IMR-90 (cell line): Measurements from ENCODE around the gene SLC25A22. TPM values are rescaled to one million over a fixed set of nuclear protein-coding genes. Genes with fewer than 3 reads are reported as not detected.

ENCODE experiments used
- ATAC-seq: fragments of 200-7000 bp; cut with Tn5 transposase; 2 replicates; pipeline ENCODE4 v1.9.1; 2020; ENCODE audit warnings: low read depth, mild to moderate bottlenecking, moderate library complexity
- BruUV-seq: library from RNA; stranded (reverse); fragments of 400-500 nt; replicated peaks from 2 replicates; lab custom pipeline; 2021; lab: Mats Ljungman, UMichigan
- CTCF ChIA-PET: fragments of 300-600 bp; formaldehyde crosslinking; extraction: SDS; loops from one replicate; lab custom pipeline; 2021; ENCODE audit warnings: antibody characterized with exemption; lab: Yijun Ruan, JAX
- POLR2A ChIA-PET: fragments of 300-600 bp; sonication (Branson Sonifier 250); formaldehyde crosslinking; loops from one replicate; lab custom pipeline; 2022; ENCODE audit warnings: antibody characterized with exemption; ENCODE audit not compliant: unreplicated experiment; lab: Charles Lee
- DNase-seq: peaks from one replicate; pipeline ENCODE4 v3.0.0; 2013
- H2AFZ ChIP-seq: replicated peaks from 2 replicates; pipeline ENCODE3; 2013; ENCODE audit warnings: low read length, mild to moderate bottlenecking; ENCODE audit not compliant: poor library complexity
- H2AK5ac ChIP-seq: 2 replicates; pipeline ENCODE4 v1.6.1; 2013; ENCODE audit warnings: low read depth, low read length, inconsistent platforms
- H2AK9ac ChIP-seq: replicated peaks from 2 replicates; pipeline ENCODE3; 2013; ENCODE audit warnings: mild to moderate bottlenecking, low read depth, low read length, moderate library complexity; ENCODE audit not compliant: poor library complexity
- H2BK120ac ChIP-seq: 2 replicates; pipeline ENCODE4 v1.6.1; 2013; ENCODE audit warnings: low read depth, low read length, inconsistent platforms
- H2BK15ac ChIP-seq: 3 replicates; pipeline ENCODE4 v1.6.1; 2013; ENCODE audit warnings: low read depth, low read length, inconsistent platforms
- H2BK20ac ChIP-seq: 2 replicates; pipeline ENCODE4 v1.6.1; 2013; ENCODE audit warnings: low read depth, mild to moderate bottlenecking, inconsistent platforms, low read length, moderate library complexity
- H2BK5ac ChIP-seq: 2 replicates; pipeline ENCODE4 v1.6.1; 2013; ENCODE audit warnings: mild to moderate bottlenecking, low read depth, low read length, inconsistent platforms; ENCODE audit not compliant: poor library complexity, severe bottlenecking
- H3K14ac ChIP-seq: replicated peaks from 2 replicates; pipeline ENCODE4 v1.6.1; 2013; ENCODE audit warnings: low read depth, low read length, inconsistent platforms
- H3K18ac ChIP-seq: 2 replicates; pipeline ENCODE4 v1.6.1; 2013; ENCODE audit warnings: low read depth, low read length, control low read depth
- H3K23ac ChIP-seq: 2 replicates; pipeline ENCODE4 v1.6.1; 2013; ENCODE audit warnings: low read depth, low read length, inconsistent platforms
- H3K27ac ChIP-seq: 2 replicates; pipeline ENCODE4 v1.5.1; 2013; ENCODE audit warnings: mild to moderate bottlenecking, control low read depth, low read length; ENCODE audit not compliant: insufficient read depth
- H3K27me3 ChIP-seq: 2 replicates; pipeline ENCODE4 v1.6.1; 2013; ENCODE audit warnings: low read length; ENCODE audit not compliant: control insufficient read depth, insufficient read depth
- H3K36me3 ChIP-seq: 2 replicates; pipeline ENCODE4 v1.6.1; 2013; ENCODE audit warnings: low read length, mixed read lengths; ENCODE audit not compliant: control insufficient read depth, insufficient read depth
- H3K4ac ChIP-seq: 2 replicates; pipeline ENCODE4 v1.6.1; 2013; ENCODE audit warnings: low read depth, low read length, inconsistent platforms
- H3K4me1 ChIP-seq: 2 replicates; pipeline ENCODE4 v1.6.1; 2013; ENCODE audit warnings: low read length, mixed read lengths; ENCODE audit not compliant: control insufficient read depth, insufficient read depth
- H3K4me2 ChIP-seq: 2 replicates; pipeline ENCODE4 v1.6.1; 2013; ENCODE audit warnings: low read depth, mild to moderate bottlenecking, control low read depth, low read length, moderate library complexity
- H3K4me3 ChIP-seq: 2 replicates; pipeline ENCODE4 v1.5.1; 2013; ENCODE audit warnings: low read depth, mild to moderate bottlenecking, control low read depth, low read length, moderate library complexity; ENCODE audit not compliant: insufficient read depth
- H3K56ac ChIP-seq: 2 replicates; pipeline ENCODE4 v1.6.1; 2013; ENCODE audit warnings: low read length, inconsistent platforms; ENCODE audit not compliant: insufficient read depth; ENCODE audit errors: extremely low read depth
- H3K79me1 ChIP-seq, 2 experiments: 2 replicates each; pipeline ENCODE4 v1.6.1; 2013; ENCODE audit warnings: low read length in 2 of 2, inconsistent platforms in 1 of 2, low read depth in 1 of 2
- H3K9ac ChIP-seq: 2 replicates; pipeline ENCODE4 v1.6.1; 2013; ENCODE audit warnings: low read depth, low read length, control low read depth
- H3K9me1 ChIP-seq: 2 replicates; pipeline ENCODE4 v1.6.1; 2013; ENCODE audit warnings: low read length, inconsistent platforms; ENCODE audit not compliant: insufficient read depth
- H3K9me3 ChIP-seq: 2 replicates; pipeline ENCODE4 v1.6.1; 2013; ENCODE audit warnings: low read length; ENCODE audit not compliant: control insufficient read depth, insufficient read depth
- H4K20me1 ChIP-seq: 2 replicates; pipeline ENCODE4 v1.6.1; 2013; ENCODE audit warnings: low read length, inconsistent platforms; ENCODE audit not compliant: insufficient read depth
- H4K5ac ChIP-seq: 2 replicates; pipeline ENCODE4 v1.6.1; 2013; ENCODE audit warnings: mild to moderate bottlenecking, low read depth, low read length, control low read depth
- H4K8ac ChIP-seq, 2 experiments: 2 replicates each; pipeline ENCODE4 v1.6.1; 2013; ENCODE audit warnings: low read depth in 2 of 2, low read length in 2 of 2, control low read depth in 1 of 2, inconsistent platforms in 1 of 2
- H4K91ac ChIP-seq: 2 replicates; pipeline ENCODE4 v1.6.1; 2013; ENCODE audit warnings: low read depth, low read length, inconsistent platforms; ENCODE audit not compliant: insufficient read depth
- BHLHE40 ChIP-seq: fragments of 150-350 bp; IDR thresholded peaks from 2 replicates; pipeline ENCODE4 v1.6.1; 2016; ENCODE audit warnings: mild to moderate bottlenecking, low read depth, low read length
- CEBPB ChIP-seq: IDR thresholded peaks from 2 replicates; pipeline ENCODE4 v1.6.1; 2012; ENCODE audit warnings: low read depth, low read length, improper control_type of control experiment
- CHD1 ChIP-seq: IDR thresholded peaks from 2 replicates; pipeline ENCODE4 v1.6.1; 2012; ENCODE audit warnings: low read depth, low read length, improper control_type of control experiment
- CTCF ChIP-seq: conservative IDR thresholded peaks from 2 replicates; pipeline ENCODE4 v1.5.1; 2012; ENCODE audit warnings: mild to moderate bottlenecking, low read depth, low read length, improper control_type of control experiment
- ELK1 ChIP-seq: fragments of 150-350 bp; IDR thresholded peaks from 2 replicates; pipeline ENCODE4 v1.6.1; 2016; ENCODE audit warnings: low read depth, mild to moderate bottlenecking, low read length, moderate library complexity, borderline replicate concordance
- FOS ChIP-seq: fragments of 150-350 bp; IDR thresholded peaks from 2 replicates; pipeline ENCODE4 v1.6.1; 2016; ENCODE audit warnings: low read depth, low read length
- MAZ ChIP-seq: IDR thresholded peaks from 2 replicates; pipeline ENCODE4 v1.6.1; 2012; ENCODE audit warnings: low read depth, mild to moderate bottlenecking, low read length, improper control_type of control experiment, moderate library complexity, borderline replicate concordance
- MXI1 ChIP-seq: IDR thresholded peaks from 2 replicates; pipeline ENCODE4 v1.6.1; 2012; ENCODE audit warnings: low read depth, mild to moderate bottlenecking, low read length, moderate library complexity, borderline replicate concordance
- NFE2L2 ChIP-seq: fragments of 150-350 bp; IDR thresholded peaks from 2 replicates; pipeline ENCODE4 v1.6.1; 2016; ENCODE audit warnings: low read depth, mild to moderate bottlenecking, low read length
- POLR2A ChIP-seq: IDR thresholded peaks from 2 replicates; pipeline ENCODE4 v1.6.1; 2012; ENCODE audit warnings: mild to moderate bottlenecking, low read depth, low read length
- RAD21 ChIP-seq: IDR thresholded peaks from 2 replicates; pipeline ENCODE4 v1.6.1; 2012; ENCODE audit warnings: low read length, improper control_type of control experiment
- RCOR1 ChIP-seq: IDR thresholded peaks from 2 replicates; pipeline ENCODE4 v1.6.1; 2012; ENCODE audit warnings: mild to moderate bottlenecking, low read length, improper control_type of control experiment; ENCODE audit not compliant: insufficient replicate concordance
- RFX5 ChIP-seq: IDR thresholded peaks from 2 replicates; pipeline ENCODE4 v1.8.0; 2012; ENCODE audit warnings: low read depth, mild to moderate bottlenecking, low read length, moderate library complexity
- SMC3 ChIP-seq: fragments of 150-350 bp; IDR thresholded peaks from 2 replicates; pipeline ENCODE4 v1.6.1; 2016; ENCODE audit warnings: low read depth, mild to moderate bottlenecking, antibody characterized with exemption, low read length, moderate library complexity
- USF2 ChIP-seq: fragments of 150-350 bp; IDR thresholded peaks from 2 replicates; pipeline ENCODE4 v1.6.1; 2017; ENCODE audit warnings: mild to moderate bottlenecking, antibody characterized with exemption, low read length, low read depth
- WGBS, 2 experiments: methylation state at CpG; one replicate each; pipeline versions ENCODE4 v1.1.5 to v1.1.7; 2013; ENCODE audit warnings: missing lambda C conversion rate in 2 of 2; ENCODE audit not compliant: insufficient read length in 1 of 2; ENCODE audit errors: extremely low coverage in 2 of 2; 5-methylcytosine and 5-hydroxymethylcytosine counted together
- dilution Hi-C: fragments of 300-500 bp; cut with HindIII; formaldehyde crosslinking; loops from one replicate; pipeline ENCODE4 v1.14.3; 2018; ENCODE audit warnings: low sequenced_read_pairs; ENCODE audit not compliant: unreplicated experiment
- in situ Hi-C: fragments of 300-500 bp; cut with MboI; formaldehyde crosslinking; loops from 3 replicates; pipeline ENCODE4 v1.14.3; 2019; ENCODE audit warnings: low sequenced_read_pairs, inconsistent platforms, mixed read lengths
- intact Hi-C: fragments of 100-400 bp; cut with micrococcal nuclease; formaldehyde crosslinking; loops from 2 replicates; pipeline ENCODE4 v1.10.0; 2022
- polyA plus RNA-seq, 3 experiments: library from polyadenylated mRNA; depleted of rRNA; stranded (reverse); fragments of >200 nt; gene quantifications; 2 replicates each; pipeline ENCODE4 v1.2.3, GENCODE V29; 2012; ENCODE audit warnings: low replicate concordance in 1 of 3
- total RNA-seq: library from RNA; depleted of rRNA; stranded (reverse); fragments of >200 nt; gene quantifications from 2 replicates; pipeline ENCODE4 v1.2.3, GENCODE V29; 2012

SLC25A22 gene
- total and polyA plus RNA-seq, 2 of the 4 experiments (the other 2 are of a cell fraction) = 8.2 to 41.3 TPM

- dilution Hi-C loops (no loop called here), in situ Hi-C loops (no loop called here)
These were observed 30.8 kb downstream of the SLC25A22 start for GRCh38 chr11:767238-767637.

More at GRCh38 chr11:767238-767637, 30.8 kb downstream of the SLC25A22 start:
- Histone ChIP-seq H3K23ac (no peak overlapping the region), H3K27ac (no peak overlapping the region), H4K8ac (no peak overlapping the region), H3K18ac (no peak overlapping the region), H2AK5ac (no peak overlapping the region), H4K5ac (no peak overlapping the region), H2BK20ac (no peak overlapping the region), H2AK9ac (no peak overlapping the region), H3K4me1 (peaks cover 4% of the 10 kb centered on the region), H4K20me1 (peaks cover 55% of the 10 kb centered on the region), H3K9me3 (no peaks in the 10 kb centered on the region), H3K4ac (no peak overlapping the region), H2BK5ac (no peak overlapping the region), H3K36me3 (peaks cover 68% of the 10 kb centered on the region), H3K14ac (no peak overlapping the region), H3K9me1 (peaks cover 3% of the 10 kb centered on the region; the same call in 1 of the 2 replicates), H3K27me3 (no peaks in the 10 kb centered on the region), H3K4me2 (no peak overlapping the region), H2AFZ (no peak overlapping the region), H3K56ac (no peak overlapping the region), H3K4me3 (no peak overlapping the region), H3K9ac (no peak overlapping the region), H2BK15ac (no peak overlapping the region), H4K91ac (no peak overlapping the region), H3K79me1 (peaks cover 9 to 49% of the 10 kb centered on the region in 2 experiments), H2BK120ac (no peak overlapping the region)
- 99% methylated on average over 10 of the region's 11 CpGs; no CpG with 5 or more reads in 1 of the 2 experiments for WGBS, 2 experiments
- TF ChIP-seq NFE2L2 (no peak), RCOR1 (no peak), RFX5 (no peak), FOS (no peak), USF2 (no peak), CEBPB (no peak), MAZ (no peak), BHLHE40 (no peak), POLR2A (no peak), ELK1 (no peak), CTCF (no peak), CHD1 (no peak), RAD21 (no peak), SMC3 (no peak), MXI1 (no peak)
- ChIA-PET CTCF (no interaction called here), POLR2A (no interaction called here)
- ATAC-seq (no peak), DNase-seq (no peak)
- intact Hi-C loops = no loop called here
- BruUV-seq = no TSS peak
